Stimulated activated CD4-positive, alpha-beta T cell treated with anti-CD3 and anti-CD28 coated beads, Interleukin-4, amount 100 ng/mL, for 24 hours (primary cell): ENCODE data around the gene TRIM9.

Experiments used
- DNase-seq: peaks from one replicate; pipeline ENCODE4 v3.0.0-alpha.2; 2020

TRIM9 gene

DNA sequence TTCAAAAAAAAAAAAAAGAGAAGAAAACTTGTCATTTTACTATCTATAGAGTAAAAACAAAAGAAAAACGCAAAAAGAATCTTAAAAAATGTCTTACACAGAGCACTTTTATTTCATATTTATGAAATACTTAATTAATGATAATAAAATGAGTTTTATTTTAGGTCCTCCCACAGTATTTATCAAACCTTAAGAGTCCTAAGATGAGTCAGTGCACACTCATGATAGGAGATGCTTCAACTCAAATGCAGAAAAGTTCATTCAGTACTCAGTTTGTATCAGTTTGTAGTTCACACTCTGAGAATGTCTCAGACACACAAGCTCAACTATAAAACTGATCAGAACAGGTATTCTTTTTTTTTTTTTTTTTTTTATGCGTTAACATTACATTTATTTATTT is 41.7 kb downstream of the TRIM9 start:
- DNase-seq, result no peak

DNA sequence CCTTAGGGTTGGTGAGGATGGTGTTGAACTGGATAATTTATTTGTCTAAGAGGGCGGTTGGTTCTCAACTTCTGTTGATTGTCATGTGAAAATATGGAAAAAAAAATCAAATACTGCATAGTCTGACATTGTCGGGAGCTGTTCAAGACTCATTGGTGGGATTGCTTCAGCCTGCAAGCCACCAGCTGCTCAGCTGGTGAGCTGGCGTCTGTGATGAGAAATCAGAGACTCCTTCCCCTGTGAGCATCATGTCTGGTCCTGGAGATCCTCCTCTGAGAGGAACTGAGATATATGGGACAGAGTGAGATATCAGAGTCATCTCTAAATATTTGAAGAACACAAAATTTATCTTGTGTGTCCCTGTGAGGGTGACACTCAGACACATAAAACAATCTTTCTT is 49.9 kb downstream of the TRIM9 start:
- DNase-seq, result no peak

DNA sequence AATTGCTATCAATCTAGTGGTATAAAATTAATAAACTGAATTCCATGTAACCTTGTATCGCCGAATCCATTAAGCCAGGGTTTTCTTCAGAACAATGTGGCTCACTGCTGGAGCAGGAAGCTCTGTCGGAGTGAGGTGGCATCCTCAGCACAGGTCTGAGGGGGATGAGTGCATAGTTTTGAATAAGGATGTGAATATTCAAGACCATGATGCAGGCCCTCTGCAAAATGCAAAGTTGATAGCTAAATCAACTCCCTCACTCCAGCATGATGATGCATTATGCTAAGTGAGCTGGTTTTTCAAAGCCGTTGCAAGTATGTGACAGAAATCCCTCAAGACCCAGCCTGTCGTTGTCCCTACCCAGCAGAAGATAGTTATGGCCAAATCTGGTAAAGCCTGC is 53.0 kb downstream of the TRIM9 start:
- DNase-seq, result no peak

DNA sequence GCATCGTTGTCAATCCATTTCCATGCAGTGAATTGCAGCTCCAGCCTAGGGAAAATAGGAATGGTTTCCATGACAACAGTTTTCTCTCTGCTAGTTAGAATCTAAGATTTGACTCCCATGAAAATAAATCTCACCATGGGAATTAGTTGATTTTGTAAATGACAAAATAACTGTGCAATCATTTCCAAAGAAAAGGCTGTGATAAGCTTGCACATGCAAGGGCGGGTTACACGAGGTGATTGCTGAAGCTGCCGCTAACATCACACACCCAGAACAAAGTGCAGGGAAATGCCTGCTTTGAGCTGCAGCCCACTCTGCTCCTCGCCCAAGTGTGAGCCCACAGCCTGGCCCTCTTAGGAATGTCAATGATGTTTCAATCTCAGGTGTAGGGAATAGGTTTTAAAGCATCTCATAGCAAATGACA is 53.8 kb downstream of the TRIM9 start:
- DNase-seq, result no peak

DNA sequence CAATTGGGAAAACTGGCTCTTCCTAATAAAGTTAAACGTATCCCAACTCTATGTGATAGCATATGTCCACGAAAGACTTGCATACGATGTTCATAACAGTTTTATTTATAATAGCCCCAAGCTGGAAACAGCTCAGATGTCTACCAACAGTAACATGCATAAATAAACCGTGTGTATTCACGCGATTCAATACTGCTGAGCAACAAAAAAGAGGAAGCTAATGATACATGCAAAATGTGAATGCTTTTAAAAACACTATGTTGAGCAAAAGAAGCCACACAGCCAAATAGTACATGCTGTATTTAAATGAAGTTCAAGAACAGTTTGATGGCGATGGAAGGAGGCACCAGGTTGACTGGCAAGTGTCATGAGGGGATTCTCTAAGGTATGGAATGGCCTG is 55.7 kb downstream of the TRIM9 start:
- no peak for DNase-seq

DNA sequence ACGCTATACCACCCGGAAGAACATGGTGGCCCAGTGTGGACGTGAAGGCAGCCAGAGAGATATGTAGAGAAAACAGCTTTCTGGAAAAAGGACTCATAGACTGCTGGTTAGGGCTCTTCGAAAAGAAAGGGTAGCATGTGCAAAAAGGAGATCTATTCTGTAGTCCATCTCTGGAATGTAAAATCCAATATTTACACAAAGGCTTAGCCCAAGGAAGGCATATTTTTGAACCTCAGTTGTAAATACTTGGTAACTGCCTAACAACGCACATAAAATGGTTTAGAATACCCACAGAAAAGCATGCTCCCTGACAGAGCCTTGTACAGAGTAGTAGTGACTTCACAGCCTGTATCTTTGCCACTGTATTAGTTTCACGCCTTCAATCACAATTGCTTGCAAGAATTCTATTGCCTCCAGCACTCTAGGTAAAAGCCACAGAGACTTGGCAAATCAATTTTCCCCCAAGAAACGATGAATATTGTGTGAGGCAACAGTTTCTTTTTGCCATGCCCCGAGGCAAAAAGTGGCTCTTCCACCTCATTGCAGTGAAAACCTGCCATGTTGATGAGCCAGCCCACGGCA is 59.2 kb downstream of the TRIM9 start:
- no peak for DNase-seq

DNA sequence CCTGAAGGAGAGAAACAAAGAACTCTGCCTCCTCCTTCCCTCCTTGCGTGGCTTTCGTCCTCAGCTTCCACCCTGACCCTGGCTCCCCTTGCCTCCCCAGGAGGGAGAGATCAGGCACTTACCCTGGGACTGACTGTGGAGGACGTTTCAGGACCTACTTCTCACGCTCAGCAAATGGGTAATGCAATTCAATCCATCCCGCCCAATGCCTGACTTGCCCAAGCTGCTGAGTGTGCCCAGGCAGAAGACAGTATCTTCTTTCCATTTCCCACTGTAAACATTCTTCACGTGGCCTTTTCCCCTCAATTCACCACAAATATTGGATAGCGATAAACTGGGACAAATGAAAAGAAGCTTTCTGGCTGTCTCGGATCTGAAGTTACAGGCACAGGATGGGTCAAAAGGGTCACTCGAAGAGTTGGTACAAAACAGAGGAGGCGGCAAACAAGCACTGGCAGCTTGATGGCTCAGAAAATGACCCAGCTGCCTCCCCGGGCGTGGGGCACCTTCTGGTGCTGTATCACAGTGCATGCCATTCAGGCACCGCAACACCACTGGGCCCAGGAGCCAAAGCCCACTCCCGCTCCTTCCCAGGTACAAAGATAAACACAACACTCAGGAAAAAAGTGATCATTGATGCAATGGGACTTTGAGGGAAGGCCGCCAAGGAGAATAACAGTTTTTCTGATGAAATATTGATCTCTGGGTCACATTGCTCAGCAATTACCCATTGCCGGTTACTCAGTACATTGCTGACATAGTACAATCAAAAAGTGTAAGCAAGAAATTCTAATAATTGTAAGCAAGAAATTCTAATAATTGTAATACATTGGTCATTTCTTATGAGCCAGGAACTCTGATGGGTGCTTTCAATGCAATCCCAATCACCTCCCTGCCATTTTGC is 65.8 kb downstream of the TRIM9 start:
- DNase-seq, result no peak

DNA sequence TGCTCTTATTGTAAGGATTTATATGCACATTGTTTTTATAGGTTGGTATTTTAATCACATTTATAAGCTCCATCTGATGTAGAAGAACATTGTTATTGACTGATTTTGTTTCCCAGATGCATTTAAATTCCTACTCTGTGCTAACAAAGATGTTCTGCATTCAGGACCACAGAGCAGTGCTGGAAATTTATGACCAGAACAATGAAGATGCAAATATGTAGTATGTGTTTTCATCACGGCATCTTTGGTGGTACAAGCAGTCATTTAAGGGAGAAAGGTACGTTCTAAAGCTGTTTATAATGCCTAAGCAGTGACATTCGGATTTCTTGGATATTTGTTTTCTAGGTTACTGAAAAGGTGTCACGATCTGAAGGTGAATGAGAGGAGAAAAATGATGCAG is 66.5 kb downstream of the TRIM9 start:
- no peak for DNase-seq

DNA sequence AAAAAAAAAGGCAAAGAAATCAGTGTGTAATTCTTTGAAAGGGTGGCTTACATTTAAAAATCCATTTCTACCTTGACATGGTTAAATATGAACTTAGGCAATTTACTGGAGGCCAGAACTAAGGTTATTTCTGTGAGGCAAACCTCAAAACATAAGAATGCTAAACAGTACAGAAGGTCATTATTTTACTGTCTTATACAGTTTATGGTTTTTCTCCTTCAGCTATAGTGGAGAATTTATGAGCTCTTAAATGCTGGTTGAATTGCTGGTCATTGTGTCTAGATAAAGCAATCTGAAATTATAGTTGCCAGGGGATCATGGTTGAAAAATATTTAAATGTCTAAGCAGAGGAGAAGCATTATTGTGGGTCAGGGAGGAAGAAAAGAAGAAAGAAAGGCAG is 70.5 kb downstream of the TRIM9 start:
- no peak for DNase-seq

DNA sequence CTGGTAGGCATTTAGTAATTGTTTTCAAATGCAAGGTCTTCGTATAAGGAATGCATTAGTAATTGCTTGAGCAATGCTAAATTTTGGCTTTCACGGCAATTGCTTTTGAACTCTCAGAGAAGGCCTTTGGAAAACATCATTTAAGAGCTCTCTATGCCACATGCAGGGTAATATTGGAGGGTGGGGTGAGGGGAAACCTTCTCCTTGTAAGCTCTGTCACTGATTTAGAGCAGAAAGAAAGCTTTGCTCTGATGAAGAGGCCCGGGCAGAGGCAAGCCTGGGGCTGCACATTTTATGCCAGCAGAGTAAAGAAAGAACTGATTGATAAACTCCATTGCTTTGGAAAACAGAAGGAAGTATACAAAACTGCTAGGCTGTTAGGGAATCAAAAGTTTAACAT is 70.9 kb downstream of the TRIM9 start:
- no peak for DNase-seq

DNA sequence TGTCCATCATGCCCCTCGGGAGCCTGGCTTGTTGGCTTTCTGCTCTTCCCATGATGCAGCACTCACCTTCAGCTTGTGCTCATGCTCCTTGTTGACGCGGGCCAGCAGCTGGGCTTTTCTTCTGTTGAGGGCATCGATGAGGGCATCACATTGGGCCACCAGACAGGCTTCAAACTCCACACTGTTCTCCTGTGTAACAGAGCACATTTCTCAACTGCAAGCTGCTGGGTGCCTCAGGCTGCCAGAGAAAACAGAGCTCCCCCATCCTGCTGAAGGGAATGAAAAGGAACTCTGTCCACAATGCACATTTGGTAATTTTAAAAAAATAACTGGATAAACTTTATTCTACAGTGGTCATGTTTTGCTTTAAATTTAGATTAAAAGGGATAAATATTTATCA is 72.1 kb downstream of the TRIM9 start:
- DNase-seq, result no peak

DNA sequence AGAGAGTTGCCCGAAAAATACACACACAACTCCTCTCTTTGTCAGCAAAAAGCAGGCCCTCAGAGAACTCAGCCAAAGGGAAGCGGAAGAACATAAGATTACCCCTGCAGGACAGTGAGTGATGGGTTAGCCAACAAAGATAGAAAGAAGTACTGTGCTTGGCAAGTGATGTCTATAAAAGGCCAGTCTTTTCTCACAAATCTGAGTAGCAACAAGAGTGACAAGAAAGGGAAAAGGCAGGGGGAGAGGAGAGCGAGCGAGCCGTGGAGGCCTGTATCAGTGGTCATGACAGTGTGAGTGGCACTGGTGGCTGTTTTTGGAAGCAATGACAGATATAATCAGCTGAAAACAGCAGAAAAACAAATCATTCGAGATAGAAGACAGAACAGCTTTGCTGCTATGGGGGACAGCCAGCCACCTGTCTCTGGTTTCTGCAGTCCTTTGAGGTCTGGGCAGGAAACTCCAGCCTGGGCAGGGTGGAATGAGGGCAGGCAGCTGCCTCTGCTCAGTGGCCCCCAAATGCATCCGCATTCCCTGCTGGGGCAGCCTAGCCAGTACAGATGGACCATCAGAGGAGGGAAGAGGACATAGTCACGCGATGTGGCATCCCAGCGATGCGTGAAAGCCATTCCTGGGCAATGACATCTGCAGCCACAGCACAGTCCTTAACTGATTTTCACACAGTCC is 74.7 kb downstream of the TRIM9 start:
- no peak for DNase-seq

DNA sequence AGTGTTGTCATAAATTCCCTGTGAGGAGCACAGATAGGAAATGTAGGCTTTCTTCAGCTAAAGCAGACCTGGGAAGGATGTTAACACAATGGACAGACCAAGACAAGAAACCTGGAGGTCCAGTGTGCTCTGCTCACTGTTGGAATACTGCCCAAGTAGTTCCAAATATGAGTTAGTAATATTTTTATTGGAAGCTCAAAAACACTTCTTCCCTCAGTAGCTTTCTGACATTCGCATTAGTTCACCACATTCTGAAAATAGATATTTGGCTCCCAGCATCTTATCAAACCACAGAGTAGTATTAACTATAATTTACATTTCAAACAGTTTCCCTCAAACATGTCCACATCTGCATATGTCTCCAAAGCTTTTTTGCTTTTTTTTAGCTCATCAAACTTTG is 75.8 kb downstream of the TRIM9 start:
- DNase-seq, result no peak

DNA sequence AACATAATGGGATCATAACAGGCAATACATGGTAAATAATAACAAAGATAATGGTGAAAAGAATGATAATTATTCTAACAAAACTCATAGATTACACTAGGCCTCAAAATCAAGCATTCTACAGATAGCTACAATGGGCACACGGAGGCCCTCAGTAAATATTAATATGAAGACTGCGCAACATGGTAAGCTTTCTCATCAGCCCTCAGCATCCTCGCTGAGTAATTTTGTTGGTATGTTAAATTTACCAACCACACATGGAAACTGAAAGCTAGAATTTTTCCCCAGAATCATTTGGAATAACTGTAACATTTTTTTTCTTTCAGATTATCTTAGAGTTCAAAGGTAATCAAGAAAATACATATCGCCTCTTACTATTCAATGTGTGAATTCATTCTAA is 76.4 kb downstream of the TRIM9 start:
- no peak for DNase-seq

DNA sequence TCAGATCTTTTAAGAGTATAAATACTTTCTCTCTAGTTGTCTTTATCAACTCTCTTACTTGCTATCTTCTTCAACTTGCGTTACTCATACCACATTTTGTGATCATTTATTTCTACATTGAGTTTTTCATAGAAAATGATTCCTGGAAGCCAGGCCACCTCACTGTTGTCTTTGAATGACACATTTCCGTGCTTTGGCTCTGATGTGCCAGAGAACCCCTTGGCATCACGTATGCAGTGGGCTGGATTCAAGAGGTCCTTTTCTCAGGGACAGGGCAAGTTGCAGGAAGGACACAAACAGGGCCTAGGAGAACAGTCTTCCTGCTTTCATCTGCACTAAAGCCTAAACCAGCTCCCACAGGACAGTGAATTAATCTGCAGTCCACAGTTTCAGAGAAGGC is 80.3 kb downstream of the TRIM9 start:
- DNase-seq, result no peak

DNA sequence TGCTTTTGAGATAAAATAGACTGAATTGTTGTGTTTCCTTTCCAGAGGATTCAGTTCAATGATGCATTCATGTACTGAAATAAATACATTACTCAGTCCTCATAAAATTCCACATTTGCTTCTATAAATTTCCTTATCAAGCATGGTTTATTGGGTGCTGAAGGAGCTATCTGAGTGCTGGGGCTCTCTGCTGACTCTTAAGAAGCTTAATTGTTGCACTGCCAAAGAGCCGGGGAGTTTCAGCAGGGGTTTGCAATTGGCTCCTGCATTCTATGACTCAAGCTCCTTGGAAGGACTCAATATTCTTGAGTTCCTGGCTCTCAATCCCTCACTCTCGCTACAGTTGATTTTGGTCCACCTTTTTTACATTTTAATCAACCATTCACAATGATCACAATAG is 80.8 kb downstream of the TRIM9 start:
- DNase-seq, result no peak

DNA sequence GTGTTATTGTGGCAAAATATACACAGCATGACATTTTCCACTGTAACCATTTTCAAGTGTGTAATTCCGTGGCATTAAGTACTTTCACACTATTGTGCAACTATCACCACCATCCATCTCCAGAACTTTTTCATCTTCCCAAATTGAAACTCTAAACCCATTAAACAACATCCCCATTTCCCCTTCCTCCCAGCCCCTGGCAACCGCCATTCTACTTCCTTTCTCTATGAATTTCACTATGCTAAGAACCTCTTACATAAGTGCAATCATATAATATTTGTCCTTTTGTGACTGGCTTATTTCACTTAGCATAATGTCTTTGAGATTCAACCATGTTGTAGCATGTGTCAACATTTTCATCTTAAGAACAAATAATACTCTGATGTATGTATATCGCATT is 82.8 kb downstream of the TRIM9 start:
- no peak for DNase-seq

DNA sequence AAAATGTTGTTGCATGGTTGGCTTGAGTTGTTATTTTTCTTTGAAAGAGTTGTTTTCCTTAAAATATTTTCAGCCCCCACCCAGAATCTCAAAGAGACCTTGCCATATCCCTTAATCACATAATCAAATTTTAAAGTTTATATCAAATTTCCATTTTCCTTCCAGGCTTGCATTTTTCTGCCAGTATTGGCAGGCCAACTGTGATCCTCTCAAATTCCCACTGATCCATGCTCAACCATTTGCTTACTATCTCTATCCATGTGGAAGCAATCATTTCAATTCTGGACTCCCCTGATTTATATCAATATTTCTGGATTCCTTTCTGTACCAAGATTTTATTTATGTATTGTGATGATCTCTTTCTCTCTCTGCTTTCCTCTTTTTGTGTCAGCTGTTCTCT is 86.5 kb downstream of the TRIM9 start:
- no peak for DNase-seq

DNA sequence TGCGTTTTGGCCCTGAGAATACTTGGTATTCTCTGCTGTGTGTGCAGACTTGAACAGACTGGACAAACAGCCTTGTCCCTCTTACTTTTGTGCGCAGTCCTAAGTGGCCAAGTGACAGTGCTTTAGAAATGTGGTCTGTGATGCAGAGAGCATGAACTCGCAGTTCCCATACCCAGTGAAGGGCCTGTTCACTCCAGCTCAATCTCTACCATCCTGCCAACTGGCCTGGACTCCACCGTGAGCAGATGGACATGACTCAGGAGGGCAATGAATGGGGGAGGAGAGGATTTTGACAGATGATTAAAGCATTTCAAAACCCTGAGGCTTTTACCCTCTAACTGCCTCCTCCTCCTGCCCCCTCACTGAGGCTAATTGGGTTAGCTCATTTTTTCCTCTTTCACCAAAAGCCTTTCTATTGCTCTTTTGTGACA is 88.1 kb downstream of the TRIM9 start:
- no peak for DNase-seq

DNA sequence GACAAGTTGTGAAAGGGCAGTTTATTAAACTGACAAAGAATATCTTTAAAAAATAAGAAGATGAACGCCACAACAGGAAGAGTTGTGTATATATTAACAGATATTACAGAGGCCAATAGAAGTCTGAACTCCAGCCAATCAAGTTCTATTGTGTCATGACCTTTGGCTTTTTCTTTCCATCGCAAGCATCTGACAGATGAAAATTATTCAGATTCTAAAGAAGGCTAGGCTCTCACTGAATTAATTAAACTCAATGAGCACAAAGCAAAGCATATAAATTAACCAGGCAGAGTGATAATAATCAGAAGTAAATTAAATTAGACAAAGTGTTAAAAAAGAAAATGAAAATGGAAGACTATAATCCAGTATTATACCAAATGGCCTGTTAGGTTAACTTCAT is 88.6 kb downstream of the TRIM9 start:
- DNase-seq, result no peak

DNA sequence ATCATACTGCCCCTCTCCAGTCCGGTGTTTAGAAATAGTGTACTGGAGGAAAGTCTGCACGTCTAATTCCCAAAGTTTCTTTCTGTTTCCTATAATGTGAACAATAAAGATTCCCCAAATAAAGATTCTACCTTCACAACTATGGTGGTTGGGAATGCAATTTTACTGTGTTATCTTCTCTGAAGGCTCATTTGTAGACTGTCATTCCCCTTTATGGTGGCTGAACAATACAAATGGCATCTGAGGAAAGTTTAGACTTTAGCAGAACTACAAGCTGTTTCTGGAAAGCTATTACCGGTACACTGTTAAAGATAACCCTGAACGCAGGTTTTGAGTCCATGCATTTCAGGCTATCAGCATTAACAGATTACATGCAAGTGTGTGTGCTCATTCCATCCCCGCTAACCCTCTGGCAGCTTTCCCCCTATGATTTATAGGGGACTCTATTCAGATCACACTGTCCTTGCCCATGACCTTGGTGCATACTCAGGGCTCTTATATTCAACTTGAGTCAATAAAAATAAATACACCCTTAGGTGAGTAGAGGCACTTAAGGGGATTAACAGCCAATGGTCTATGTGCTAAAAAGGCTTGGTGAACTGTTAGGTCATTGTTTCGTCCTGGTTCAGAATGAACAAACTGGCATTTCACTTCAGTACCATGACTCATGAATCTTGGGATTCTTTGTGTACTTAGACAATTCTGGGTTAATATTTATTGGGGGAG is 89.9 kb downstream of the TRIM9 start:
- DNase-seq, result no peak

DNA sequence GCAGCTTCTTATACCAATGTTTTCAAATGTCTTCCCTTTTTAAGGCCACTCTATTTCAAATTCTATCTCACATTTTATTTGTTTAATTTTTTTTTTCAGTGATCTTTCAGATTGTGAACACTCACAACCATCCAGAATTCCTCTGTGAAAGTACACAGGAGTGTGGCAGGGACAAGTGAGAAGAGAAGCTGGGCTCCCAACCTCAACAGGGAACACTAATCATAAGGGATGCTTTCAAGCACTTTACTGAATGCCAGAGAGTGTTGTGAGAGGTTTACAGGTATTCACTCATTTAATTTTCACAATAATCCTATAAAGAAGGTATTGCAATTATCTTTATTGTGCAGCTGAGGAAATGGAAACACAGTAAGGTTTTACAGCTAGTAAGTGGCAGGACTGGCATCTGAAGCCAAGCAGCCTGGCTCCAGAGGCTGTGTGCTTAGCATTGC is 90.5 kb downstream of the TRIM9 start:
- DNase-seq, result no peak

DNA sequence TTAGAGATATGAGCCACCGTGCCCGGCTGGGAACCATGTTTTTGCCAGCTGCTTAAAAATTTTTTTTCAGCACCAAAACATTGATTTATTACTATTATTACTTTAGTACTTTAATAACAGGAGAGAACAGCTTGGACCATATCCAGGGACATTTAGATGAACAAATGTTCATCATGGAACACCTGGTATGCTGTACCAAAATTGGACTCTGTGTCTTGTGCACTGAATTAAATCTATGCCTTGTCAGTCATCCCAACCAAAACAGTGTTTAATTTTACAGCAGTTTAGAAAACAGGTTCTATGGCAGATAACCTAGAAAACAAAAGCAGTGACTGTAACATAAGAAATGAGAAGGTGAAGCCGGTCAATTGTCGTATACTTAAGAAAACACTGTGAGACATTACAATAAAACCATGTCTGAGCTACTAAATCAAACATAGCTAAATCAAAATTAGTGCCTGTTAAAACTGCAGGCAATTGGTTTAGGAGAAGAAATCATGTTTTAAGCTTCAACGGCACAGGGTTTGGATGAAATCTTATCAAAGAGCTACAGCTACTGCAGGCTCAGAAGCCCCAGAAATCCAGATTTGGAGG is 92.4 kb downstream of the TRIM9 start:
- DNase-seq, result no peak
